ENCODE results near the gene ADAMTS13. TPM values are rescaled to one million over a fixed set of nuclear protein-coding genes. Genes with fewer than 3 reads are reported as not detected.

Gene ADAMTS13
- total and polyA plus RNA-seq, 8 donors: 1.2 to 11.1 (median 7.5) TPM

DNA sequence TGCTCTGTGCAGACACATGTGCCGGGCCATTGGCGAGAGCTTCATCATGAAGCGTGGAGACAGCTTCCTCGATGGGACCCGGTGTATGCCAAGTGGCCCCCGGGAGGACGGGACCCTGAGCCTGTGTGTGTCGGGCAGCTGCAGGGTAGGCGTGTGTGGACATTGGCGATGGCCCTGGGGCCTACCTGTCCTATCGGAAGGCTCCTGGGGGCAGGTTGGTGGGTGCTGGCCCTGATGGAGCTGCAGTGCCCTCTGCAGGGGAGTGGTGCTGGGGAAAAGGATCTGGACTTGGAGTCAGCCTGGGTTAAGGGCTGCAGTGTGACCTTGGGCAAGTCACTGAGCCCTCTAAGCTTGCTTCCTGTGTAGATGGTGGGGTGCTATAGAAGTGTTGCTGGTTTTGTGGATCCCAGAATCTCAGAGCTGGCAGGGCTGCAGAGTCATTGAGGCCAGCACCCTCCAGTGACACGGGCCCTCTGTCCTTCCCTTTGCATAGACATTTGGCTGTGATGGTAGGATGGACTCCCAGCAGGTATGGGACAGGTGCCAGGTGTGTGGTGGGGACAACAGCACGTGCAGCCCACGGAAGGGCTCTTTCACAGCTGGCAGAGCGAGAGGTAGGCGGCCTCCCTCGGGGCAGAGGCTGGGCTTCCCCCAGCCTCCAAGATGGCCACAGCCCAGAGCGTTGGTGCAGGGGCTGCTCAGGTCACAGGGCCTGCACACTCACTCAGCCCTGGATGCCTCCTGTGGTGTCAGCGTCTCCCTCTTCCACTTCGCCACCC, 15.8 kb downstream of the ADAMTS13 start:
- no peaks in the 10 kb centered on the region for H3K36me3 ChIP-seq
- no peaks in the 10 kb centered on the region for H3K4me1 ChIP-seq
- TF ChIP-seq, protein P1, sequence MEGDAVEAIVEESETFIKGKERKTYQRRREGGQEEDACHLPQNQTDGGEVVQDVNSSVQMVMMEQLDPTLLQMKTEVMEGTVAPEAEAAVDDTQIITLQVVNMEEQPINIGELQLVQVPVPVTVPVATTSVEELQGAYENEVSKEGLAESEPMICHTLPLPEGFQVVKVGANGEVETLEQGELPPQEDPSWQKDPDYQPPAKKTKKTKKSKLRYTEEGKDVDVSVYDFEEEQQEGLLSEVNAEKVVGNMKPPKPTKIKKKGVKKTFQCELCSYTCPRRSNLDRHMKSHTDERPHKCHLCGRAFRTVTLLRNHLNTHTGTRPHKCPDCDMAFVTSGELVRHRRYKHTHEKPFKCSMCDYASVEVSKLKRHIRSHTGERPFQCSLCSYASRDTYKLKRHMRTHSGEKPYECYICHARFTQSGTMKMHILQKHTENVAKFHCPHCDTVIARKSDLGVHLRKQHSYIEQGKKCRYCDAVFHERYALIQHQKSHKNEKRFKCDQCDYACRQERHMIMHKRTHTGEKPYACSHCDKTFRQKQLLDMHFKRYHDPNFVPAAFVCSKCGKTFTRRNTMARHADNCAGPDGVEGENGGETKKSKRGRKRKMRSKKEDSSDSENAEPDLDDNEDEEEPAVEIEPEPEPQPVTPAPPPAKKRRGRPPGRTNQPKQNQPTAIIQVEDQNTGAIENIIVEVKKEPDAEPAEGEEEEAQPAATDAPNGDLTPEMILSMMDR (IDR thresholded peaks at IDR 0.05): no peak
- H3K9me3 ChIP-seq: no peaks in the 10 kb centered on the region
- intact Hi-C loops (cut with DNase I): no loop called here
- H3K27me3 ChIP-seq: no peaks in the 10 kb centered on the region
- ATAC-seq (no peak), DNase-seq (peak in 1 of 4 donors; percentile 71)
- no peak overlapping the region for H3K27ac ChIP-seq
- H3K4me3 ChIP-seq: no peak overlapping the region

DNA sequence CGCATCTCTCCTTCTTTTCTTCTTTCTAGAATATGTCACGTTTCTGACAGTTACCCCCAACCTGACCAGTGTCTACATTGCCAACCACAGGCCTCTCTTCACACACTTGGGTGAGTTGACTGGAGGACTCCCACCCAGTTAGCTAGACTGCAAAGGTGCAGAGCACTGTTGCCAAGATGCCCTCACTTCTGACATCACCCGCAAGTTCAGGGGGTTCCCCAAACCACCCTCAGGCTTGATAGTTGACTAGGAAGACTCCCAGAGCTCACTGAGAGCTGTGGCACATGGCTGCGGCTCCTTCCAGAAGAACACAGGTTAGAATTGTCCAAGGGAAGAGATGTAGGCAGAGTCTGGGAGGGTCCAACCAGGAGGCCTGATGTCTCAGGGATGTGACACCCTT, 17.2 kb downstream of the ADAMTS13 start:
- no peak for ATAC-seq
- H3K27me3 ChIP-seq: no peaks in the 10 kb centered on the region

DNA sequence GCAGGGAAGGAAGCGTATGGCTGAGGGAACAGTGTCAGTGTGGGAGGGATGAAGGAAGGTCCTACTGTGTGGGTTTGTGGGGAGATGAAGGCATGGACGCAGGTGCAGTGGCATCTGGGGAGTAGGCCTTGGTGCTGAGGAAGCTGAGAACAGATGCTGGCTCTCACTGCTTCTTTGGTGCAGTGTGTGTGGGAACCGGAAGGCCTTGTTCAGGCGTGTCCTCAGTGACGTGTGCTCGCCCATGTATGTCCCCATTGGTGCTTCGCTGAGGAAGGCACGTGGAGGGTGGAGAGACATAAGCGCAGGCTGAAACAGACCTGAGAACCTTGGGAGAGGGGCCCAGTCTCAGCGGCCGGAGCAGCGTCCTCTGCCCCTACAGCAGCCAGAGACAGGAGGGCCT, 18.7 kb downstream of the ADAMTS13 start:
- intact Hi-C loops (cut with DNase I): no loop called here
- Histone ChIP-seq H3K9me3 (no peaks in the 10 kb centered on the region), H3K4me3 (no peak overlapping the region), H3K27ac (no peak overlapping the region), H3K27me3 (no peaks in the 10 kb centered on the region), H3K4me1 (no peaks in the 10 kb centered on the region), H3K36me3 (no peaks in the 10 kb centered on the region)
- TF ChIP-seq, protein P1 (IDR thresholded peaks at IDR 0.05): no peak
- ATAC-seq (no peak), DNase-seq (no peak)

More for the DNA sequence above, 17.2 kb downstream of the ADAMTS13 start:
- Histone ChIP-seq H3K9me3 (no peaks in the 10 kb centered on the region), H3K4me3 (no peak overlapping the region), H3K36me3 (no peaks in the 10 kb centered on the region), H3K4me1 (no peaks in the 10 kb centered on the region), H3K27ac (no peak overlapping the region)
- intact Hi-C loops (cut with DNase I): no loop called here
- no peak for DNase-seq
- TF ChIP-seq, protein P1 (IDR thresholded peaks at IDR 0.05): no peak

DNA sequence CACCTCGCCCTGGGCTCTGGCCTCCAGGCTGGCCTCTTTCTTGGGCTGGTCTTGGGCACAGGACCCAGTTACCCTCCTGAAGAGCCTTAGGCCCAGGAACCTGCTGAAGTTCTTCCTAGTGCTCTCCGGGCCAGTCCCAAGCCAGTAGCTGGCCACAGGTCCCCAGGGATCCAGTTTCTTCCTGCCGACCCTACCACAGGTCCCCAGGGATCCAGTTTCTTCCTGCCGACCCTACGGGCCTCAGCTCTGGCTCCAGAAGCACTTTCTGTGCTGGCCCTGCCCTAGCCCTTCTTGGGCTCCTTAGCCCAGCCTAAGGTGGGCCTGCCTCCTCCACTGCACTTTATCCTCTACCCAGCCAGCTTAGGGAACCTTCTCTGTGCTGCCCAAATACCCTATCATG, 19.4 kb downstream of the ADAMTS13 start:
- TF ChIP-seq, protein P1 (IDR thresholded peaks at IDR 0.05): no peak
- Histone ChIP-seq H3K36me3 (no peaks in the 10 kb centered on the region), H3K27ac (no peak overlapping the region), H3K4me3 (no peak overlapping the region), H3K27me3 (no peaks in the 10 kb centered on the region), H3K9me3 (no peaks in the 10 kb centered on the region), H3K4me1 (no peaks in the 10 kb centered on the region)
- ATAC-seq: no peak
- no peak for DNase-seq
- intact Hi-C loops (cut with DNase I): no loop called here

DNA sequence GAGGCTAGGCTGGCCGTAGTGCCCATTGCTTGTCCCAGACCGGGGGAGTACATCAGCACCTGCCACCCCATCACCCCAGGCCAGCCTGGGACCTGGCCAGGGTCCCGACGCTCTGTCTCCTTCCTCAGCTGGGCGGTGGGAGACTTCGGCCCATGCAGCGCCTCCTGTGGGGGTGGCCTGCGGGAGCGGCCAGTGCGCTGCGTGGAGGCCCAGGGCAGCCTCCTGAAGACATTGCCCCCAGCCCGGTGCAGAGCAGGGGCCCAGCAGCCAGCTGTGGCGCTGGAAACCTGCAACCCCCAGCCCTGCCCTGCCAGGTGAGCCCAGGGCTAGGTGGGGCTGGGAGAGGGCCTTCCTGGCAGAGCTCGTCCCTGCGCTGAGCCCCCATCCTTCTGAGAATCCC, 21.1 kb downstream of the ADAMTS13 start:
- H3K4me3 ChIP-seq: no peak overlapping the region
- DNase-seq (no peak), ATAC-seq (no peak)
- TF ChIP-seq, protein P1 (IDR thresholded peaks at IDR 0.05): no peak
- no peak overlapping the region for H3K27ac ChIP-seq
- no peaks in the 10 kb centered on the region for H3K4me1 ChIP-seq
- H3K27me3 ChIP-seq: no peaks in the 10 kb centered on the region
- intact Hi-C loops (cut with DNase I): no loop called here
- H3K36me3 ChIP-seq: no peaks in the 10 kb centered on the region
- H3K9me3 ChIP-seq: no peaks in the 10 kb centered on the region
